Measurements from ENCODE around the gene NRXN2. TPM values are rescaled to one million over a fixed set of nuclear protein-coding genes. Genes with fewer than 3 reads are reported as not detected.
A peak's percentile ranks its signal among the peaks of the same experiment; 100 is the strongest.

Gene NRXN2
- total RNA-seq, 4 donors from 2014 or later, result 1.6 to 4.2 (median 3.0) TPM

GRCh38 chr11:64713016-64713707, 9.8 kb downstream of the NRXN2 start:
- Histone ChIP-seq H3K36me3 (no peaks in the 10 kb centered on the region), H3K4me1 (peaks cover 0 to 22% (median 10%) of the 10 kb centered on the region in 4 donors), H3K4me3 (peak overlapping the region in 2 of 4 donors; percentile 14 to 31), H3K9me3 (no peaks in the 10 kb centered on the region), H3K27me3 (peaks cover 0 to 50% of the 10 kb centered on the region in 2 donors), H3K27ac (no peak overlapping the region)
- DNase-seq, result peak in 1 of 3 donors; percentile 62
- TF ChIP-seq CTCF (IDR thresholded peaks at IDR 0.05) (no peak), POLR2A (IDR thresholded peaks at IDR 0.05) (no peak)

- peaks cover 0 to 50% of the 10 kb centered on the region in 2 donors for H3K27me3 ChIP-seq
- TF ChIP-seq POLR2A (IDR thresholded peaks at IDR 0.05) (no peak), CTCF (IDR thresholded peaks at IDR 0.05) (no peak)
- no peak for DNase-seq
- peaks cover 0 to 22% (median 10%) of the 10 kb centered on the region in 4 donors for H3K4me1 ChIP-seq
- no peak overlapping the region for H3K4me3 ChIP-seq
- H3K9me3 ChIP-seq, result no peaks in the 10 kb centered on the region
- H3K36me3 ChIP-seq, result no peaks in the 10 kb centered on the region
- H3K27ac ChIP-seq, result no peak overlapping the region
Observed at GRCh38 chr11:64712430-64713015, 10.5 kb downstream of the NRXN2 start.

- H3K4me3 ChIP-seq, result no peak overlapping the region
- DNase-seq, result no peak
- H3K27ac ChIP-seq, result no peak overlapping the region
- H3K9me3 ChIP-seq, result no peaks in the 10 kb centered on the region
- peaks cover 0 to 50% of the 10 kb centered on the region in 2 donors for H3K27me3 ChIP-seq
- H3K36me3 ChIP-seq, result no peaks in the 10 kb centered on the region
- H3K4me1 ChIP-seq, result peaks cover 0 to 22% (median 10%) of the 10 kb centered on the region in 4 donors
- TF ChIP-seq POLR2A (IDR thresholded peaks at IDR 0.05), result no peak
- TF ChIP-seq CTCF (IDR thresholded peaks at IDR 0.05), result no peak
Observed at GRCh38 chr11:64711956-64712362, 11.0 kb downstream of the NRXN2 start.

DNA sequence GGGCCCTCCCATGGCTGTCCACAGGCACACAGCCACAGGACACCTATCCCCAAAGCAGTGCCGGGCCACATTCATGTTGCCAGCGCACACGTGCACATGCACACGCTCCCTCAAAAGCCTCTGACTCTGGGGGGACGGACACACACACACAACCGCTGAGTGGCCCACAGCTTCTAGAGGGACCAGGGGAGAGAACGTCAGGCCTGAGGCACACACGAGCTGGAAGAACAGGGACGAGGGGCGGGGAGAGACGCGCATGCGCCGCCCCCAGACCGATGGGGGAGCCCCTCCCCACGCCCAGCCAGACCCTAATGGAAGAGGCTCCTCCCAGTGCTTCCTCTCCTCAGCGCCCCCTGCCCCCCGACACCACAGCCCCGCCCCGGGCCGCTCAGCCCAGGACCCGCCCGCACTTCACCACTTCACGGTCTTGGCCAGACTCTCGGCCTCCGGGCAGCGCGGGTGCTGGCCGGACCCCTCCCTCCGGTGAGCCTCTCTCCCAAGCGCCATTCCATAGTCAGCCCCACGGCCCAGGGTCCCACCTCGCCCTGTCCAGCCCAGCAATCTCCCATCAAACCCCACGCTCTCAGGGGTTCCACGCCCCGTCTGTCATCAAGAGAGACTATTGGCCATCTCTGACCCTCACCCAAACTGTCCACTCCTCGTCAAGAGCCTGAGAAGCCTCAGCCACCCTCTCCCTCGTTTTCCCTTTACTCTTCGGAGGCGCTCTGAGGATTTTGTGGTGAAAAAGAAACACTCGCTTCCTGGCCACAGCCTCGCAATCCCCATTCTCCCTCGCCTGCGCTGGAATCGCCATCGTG, 11.7 kb downstream of the NRXN2 start:
- no peaks in the 10 kb centered on the region for H3K9me3 ChIP-seq
- H3K4me1 ChIP-seq, result peaks cover 0 to 22% (median 10%) of the 10 kb centered on the region in 4 donors
- peaks cover 0 to 45% of the 10 kb centered on the region in 2 donors for H3K27me3 ChIP-seq
- no peak for TF ChIP-seq CTCF (IDR thresholded peaks at IDR 0.05)
- H3K4me3 ChIP-seq, result no peak overlapping the region
- H3K27ac ChIP-seq, result no peak overlapping the region
- DNase-seq, result no peak
- no peaks in the 10 kb centered on the region for H3K36me3 ChIP-seq

- Histone ChIP-seq H3K4me1 (peaks cover 0 to 22% (median 10%) of the 10 kb centered on the region in 4 donors), H3K27ac (no peak overlapping the region), H3K27me3 (peaks cover 0 to 41% of the 10 kb centered on the region in 2 donors), H3K9me3 (no peaks in the 10 kb centered on the region), H3K36me3 (no peaks in the 10 kb centered on the region), H3K4me3 (no peak overlapping the region)
- no peak for DNase-seq
- TF ChIP-seq CTCF (IDR thresholded peaks at IDR 0.05) (no peak), POLR2A (IDR thresholded peaks at IDR 0.05) (no peak)
Observed at GRCh38 chr11:64710418-64711137, 12.4 kb downstream of the NRXN2 start.
